22Rv1 (cell line): ENCODE measurements around the gene ZNF385B.
A peak's percentile ranks its signal among the peaks of the same experiment; 100 is the strongest.
"Not testable (repeated sequence)": the region's sequence is repeated elsewhere in the genome, so short reads cannot be mapped to it uniquely, and the experiment has no call there.

Experiments used
- H3K27ac ChIP-seq: fragments of 450-650 bp; 2 replicates; pipeline ENCODE4 v1.5.1; 2017
- ZFX ChIP-seq: fragments of 450-650 bp; IDR thresholded peaks from 2 replicates; pipeline ENCODE4 v1.6.1; 2017; ENCODE audit warnings: antibody characterized with exemption, borderline replicate concordance
- TF ChIP-seq, protein P1 (sequence below): fragments of 450-650 bp; IDR thresholded peaks from 2 replicates; pipeline ENCODE4 v1.5.1; 2017; ENCODE audit warnings: mild to moderate bottlenecking

Gene ZNF385B

GRCh38 chr2:179467111-179467510 lies 394.3 kb downstream of the ZNF385B start:
- H3K27ac ChIP-seq = no peak overlapping the region
- no peak for TF ChIP-seq ZFX
- TF ChIP-seq, protein P1, sequence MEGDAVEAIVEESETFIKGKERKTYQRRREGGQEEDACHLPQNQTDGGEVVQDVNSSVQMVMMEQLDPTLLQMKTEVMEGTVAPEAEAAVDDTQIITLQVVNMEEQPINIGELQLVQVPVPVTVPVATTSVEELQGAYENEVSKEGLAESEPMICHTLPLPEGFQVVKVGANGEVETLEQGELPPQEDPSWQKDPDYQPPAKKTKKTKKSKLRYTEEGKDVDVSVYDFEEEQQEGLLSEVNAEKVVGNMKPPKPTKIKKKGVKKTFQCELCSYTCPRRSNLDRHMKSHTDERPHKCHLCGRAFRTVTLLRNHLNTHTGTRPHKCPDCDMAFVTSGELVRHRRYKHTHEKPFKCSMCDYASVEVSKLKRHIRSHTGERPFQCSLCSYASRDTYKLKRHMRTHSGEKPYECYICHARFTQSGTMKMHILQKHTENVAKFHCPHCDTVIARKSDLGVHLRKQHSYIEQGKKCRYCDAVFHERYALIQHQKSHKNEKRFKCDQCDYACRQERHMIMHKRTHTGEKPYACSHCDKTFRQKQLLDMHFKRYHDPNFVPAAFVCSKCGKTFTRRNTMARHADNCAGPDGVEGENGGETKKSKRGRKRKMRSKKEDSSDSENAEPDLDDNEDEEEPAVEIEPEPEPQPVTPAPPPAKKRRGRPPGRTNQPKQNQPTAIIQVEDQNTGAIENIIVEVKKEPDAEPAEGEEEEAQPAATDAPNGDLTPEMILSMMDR = no peak

DNA sequence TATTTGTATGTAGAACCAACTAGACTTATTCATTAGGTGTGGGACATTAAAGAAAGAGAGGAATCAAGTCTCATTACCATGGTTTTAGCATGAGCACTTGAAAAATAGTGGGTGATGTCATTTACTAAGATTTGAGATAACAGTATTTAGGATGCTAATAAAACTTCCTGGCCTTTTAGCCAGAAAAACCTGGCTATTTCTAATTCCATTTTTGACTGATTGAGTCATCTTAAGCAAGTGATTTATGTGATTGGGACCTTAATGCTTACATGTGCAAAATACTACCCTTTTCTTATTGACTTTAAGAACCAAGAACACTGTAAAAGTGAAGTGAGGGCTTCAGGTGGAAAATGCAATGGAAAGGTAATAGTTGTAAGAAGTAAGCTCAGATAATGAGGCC lies 400.0 kb downstream of the ZNF385B start:
- TF ChIP-seq, protein P1 = no peak
- TF ChIP-seq ZFX = no peak
- H3K27ac ChIP-seq = peak overlapping the region; percentile 43

DNA sequence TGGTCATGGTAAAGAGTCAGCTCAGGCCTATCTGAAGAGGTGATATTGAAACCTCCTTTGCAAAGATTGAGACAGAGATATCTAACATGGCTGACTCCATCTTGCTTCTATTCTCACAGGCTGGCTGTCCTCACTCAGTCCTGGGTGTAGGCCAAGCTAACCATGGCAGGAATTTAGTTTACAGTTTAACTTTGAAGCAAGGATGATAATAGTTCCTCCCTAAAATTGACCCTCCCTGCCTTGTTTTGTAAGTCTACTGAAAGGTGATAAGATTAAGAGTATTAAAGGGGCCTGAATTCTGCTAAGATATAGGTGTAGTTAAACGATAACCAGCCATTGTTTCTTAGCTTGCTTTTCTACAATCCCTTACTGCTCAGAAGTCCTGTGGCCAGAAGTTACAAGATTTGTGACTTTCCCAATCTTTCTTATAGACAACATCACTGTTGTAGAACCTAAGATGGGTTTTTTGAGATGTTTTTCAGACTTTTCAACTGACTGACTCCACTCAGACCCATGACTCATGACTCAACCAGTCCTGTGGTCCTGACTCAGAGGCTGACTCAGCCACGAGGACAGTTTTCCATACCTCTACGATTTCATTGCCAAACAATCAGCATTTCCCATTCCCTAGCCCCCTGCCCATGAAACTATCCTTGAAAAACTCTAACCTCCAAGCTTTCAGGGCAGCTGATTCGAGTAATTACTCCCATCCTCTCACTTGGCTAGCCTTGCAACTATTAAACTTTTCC lies 401.1 kb downstream of the ZNF385B start:
- TF ChIP-seq ZFX = no peak
- TF ChIP-seq, protein P1 = no peak
- peak overlapping the region; percentile 43 for H3K27ac ChIP-seq

GRCh38 chr2:179458113-179458512 lies 403.3 kb downstream of the ZNF385B start:
- not testable (repeated sequence) for H3K27ac ChIP-seq

DNA sequence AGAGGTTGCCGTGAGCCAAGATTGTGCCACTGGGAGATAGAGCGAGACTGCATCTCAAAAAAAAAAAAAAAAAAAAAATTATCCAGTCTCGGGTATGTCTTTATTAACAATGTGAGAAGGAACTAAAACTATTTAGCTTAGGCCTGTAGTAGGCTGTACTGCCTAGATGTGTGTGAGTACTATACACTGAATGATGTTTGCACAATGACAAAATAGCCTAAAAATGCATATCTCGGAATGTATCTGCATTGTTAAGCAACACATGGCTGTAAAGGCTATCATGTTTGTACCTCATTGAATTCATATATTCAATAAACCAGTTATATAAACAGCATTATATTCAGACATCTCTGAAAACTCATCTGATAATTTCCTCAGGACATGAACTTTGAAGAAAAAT lies 405.6 kb downstream of the ZNF385B start:
- peak overlapping the region; percentile 0; the same call in 1 of the 2 replicates for H3K27ac ChIP-seq
- TF ChIP-seq, protein P1 = no peak
- no peak for TF ChIP-seq ZFX

DNA sequence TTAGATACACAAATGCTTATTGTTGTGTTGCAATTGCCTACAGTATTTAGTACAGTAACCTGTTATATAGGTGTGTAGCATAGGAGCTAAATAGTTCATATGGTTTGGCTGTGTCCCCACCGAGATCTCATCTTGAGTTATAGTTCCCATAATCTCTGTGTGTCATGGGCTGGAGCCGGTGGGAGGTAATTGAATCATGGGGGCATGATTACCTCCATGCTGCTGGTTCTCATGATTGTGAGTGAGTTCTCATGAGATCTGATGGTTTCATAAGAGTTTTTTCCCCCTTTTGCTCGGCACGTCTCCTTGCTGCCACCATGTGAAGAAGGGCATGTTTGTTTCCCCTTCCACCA lies 406.3 kb downstream of the ZNF385B start:
- peak overlapping the region; percentile 0; the same call in 1 of the 2 replicates for H3K27ac ChIP-seq
- TF ChIP-seq ZFX = no peak
- TF ChIP-seq, protein P1 = no peak

DNA sequence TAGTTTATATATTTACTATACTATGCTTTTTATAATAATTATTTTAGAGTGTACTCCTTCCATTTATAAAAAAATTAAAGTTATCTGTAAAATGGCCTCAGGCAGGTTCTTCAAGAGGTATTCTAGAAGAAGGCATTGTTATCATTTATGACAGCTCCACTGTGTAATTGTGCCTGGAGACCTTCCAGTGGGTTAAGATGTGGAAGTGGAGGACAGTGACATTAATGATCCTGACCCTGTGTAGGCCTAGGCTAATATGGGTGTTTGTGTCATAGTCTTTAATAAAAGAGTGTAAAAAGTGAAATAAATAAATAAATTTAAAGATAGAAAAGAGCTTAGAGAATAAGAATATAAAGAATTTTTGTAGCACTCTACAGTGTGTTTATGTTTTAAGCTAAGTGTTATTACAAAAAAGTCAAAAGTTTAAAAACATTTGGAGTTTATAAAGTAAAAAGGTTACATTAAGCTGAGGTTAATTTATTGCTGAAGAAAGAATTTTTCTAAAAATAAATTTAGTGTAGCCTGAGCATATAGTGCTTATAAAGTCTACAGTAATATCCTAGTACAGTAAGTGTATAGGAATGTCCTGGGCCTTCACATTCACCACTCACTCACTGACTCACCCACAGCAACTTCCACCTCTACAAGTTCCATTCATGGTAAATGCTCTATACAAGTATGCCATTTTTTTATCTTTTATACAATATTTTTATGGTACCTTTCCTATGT lies 406.8 kb downstream of the ZNF385B start:
- peak overlapping the region; percentile 38 for H3K27ac ChIP-seq

More for the DNA sequence above, 406.8 kb downstream of the ZNF385B start:
- TF ChIP-seq, protein P1 = no peak
- no peak for TF ChIP-seq ZFX
